ENCODE measurements around the gene TBC1D22A.

GRCh38 chr22:46855681-46856080 is 93.2 kb downstream of the TBC1D22A start:
- TF ChIP-seq POLR2A (IDR thresholded peaks at IDR 0.05) (no peak), EP300 (IDR thresholded peaks at IDR 0.05) (no peak)
- TF ChIP-seq, protein P1, sequence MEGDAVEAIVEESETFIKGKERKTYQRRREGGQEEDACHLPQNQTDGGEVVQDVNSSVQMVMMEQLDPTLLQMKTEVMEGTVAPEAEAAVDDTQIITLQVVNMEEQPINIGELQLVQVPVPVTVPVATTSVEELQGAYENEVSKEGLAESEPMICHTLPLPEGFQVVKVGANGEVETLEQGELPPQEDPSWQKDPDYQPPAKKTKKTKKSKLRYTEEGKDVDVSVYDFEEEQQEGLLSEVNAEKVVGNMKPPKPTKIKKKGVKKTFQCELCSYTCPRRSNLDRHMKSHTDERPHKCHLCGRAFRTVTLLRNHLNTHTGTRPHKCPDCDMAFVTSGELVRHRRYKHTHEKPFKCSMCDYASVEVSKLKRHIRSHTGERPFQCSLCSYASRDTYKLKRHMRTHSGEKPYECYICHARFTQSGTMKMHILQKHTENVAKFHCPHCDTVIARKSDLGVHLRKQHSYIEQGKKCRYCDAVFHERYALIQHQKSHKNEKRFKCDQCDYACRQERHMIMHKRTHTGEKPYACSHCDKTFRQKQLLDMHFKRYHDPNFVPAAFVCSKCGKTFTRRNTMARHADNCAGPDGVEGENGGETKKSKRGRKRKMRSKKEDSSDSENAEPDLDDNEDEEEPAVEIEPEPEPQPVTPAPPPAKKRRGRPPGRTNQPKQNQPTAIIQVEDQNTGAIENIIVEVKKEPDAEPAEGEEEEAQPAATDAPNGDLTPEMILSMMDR (IDR thresholded peaks at IDR 0.05): no peak

All from ovary (tissue), 3 donors.